ENCODE measurements around the gene CD47.

CD47 gene

GRCh38 chr3:108090701-108091497, at the start of gene CD47:
CD47 (minus strand) TSS chr3:108091031; CDS start chr3:108090908, 123 bp downstream.
- H3K27ac ChIP-seq (ENCODE audit: low read length): peak within 1 kb of the TSS; percentile 93
- H3K4me1 ChIP-seq (ENCODE audit: control insufficient read depth in 1 of 2, insufficient read depth in 2 of 2, low read length in 2 of 2): peaks cover 3 to 4% of the 10 kb centered on the region in 2 donors
- no peaks in the 10 kb centered on the region for H3K36me3 ChIP-seq (ENCODE audit: control insufficient read depth in 1 of 2, insufficient read depth in 2 of 2, low read length in 2 of 2)
- peak within 1 kb of the TSS; percentile 94 to 97 for H3K4me3 ChIP-seq (ENCODE audit: low read depth in 1 of 2, low read length in 2 of 2)
- H3K27me3 ChIP-seq (ENCODE audit: low read depth, low read length): no peaks in the 10 kb centered on the region
- H3K9me3 ChIP-seq (ENCODE audit: control insufficient read depth in 1 of 2, low read length in 2 of 2): no peaks in the 10 kb centered on the region

GRCh38 chr3:108137460-108137814, 46.6 kb upstream of the CD47 start:
- no peaks in the 10 kb centered on the region for H3K27me3 ChIP-seq (ENCODE audit: low read depth, low read length)
- H3K4me1 ChIP-seq (ENCODE audit: control insufficient read depth in 1 of 2, insufficient read depth in 2 of 2, low read length in 2 of 2): peaks cover under 1 to 2% of the 10 kb centered on the region in 2 donors
- H3K4me3 ChIP-seq (ENCODE audit: low read depth in 1 of 2, low read length in 2 of 2): no peak overlapping the region
- H3K36me3 ChIP-seq (ENCODE audit: control insufficient read depth in 1 of 2, insufficient read depth in 2 of 2, low read length in 2 of 2): no peaks in the 10 kb centered on the region
- no peaks in the 10 kb centered on the region for H3K9me3 ChIP-seq (ENCODE audit: control insufficient read depth in 1 of 2, low read length in 2 of 2)
- no peak overlapping the region for H3K27ac ChIP-seq (ENCODE audit: low read length)

- no peaks in the 10 kb centered on the region for H3K9me3 ChIP-seq (ENCODE audit: control insufficient read depth in 1 of 2, low read length in 2 of 2)
- no peaks in the 10 kb centered on the region for H3K36me3 ChIP-seq (ENCODE audit: control insufficient read depth in 1 of 2, insufficient read depth in 2 of 2, low read length in 2 of 2)
- no peaks in the 10 kb centered on the region for H3K27me3 ChIP-seq (ENCODE audit: low read depth, low read length)
- H3K4me1 ChIP-seq (ENCODE audit: control insufficient read depth in 1 of 2, insufficient read depth in 2 of 2, low read length in 2 of 2): peaks cover 6 to 8% of the 10 kb centered on the region in 2 donors
- H3K27ac ChIP-seq (ENCODE audit: low read length): no peak overlapping the region
- no peak overlapping the region for H3K4me3 ChIP-seq (ENCODE audit: low read depth in 1 of 2, low read length in 2 of 2)
These were observed 46.0 kb upstream of the CD47 start for GRCh38 chr3:108136561-108137459.

GRCh38 chr3:108134555-108134880, 43.7 kb upstream of the CD47 start:
- peaks cover 6 to 8% of the 10 kb centered on the region in 2 donors for H3K4me1 ChIP-seq (ENCODE audit: control insufficient read depth in 1 of 2, insufficient read depth in 2 of 2, low read length in 2 of 2)
- H3K4me3 ChIP-seq (ENCODE audit: low read depth in 1 of 2, low read length in 2 of 2): no peak overlapping the region
- H3K9me3 ChIP-seq (ENCODE audit: control insufficient read depth in 1 of 2, low read length in 2 of 2): no peaks in the 10 kb centered on the region
- no peak overlapping the region for H3K27ac ChIP-seq (ENCODE audit: low read length)
- no peaks in the 10 kb centered on the region for H3K27me3 ChIP-seq (ENCODE audit: low read depth, low read length)
- H3K36me3 ChIP-seq (ENCODE audit: control insufficient read depth in 1 of 2, insufficient read depth in 2 of 2, low read length in 2 of 2): no peaks in the 10 kb centered on the region

- Histone ChIP-seq H3K4me3 (ENCODE audit: low read depth in 1 of 2, low read length in 2 of 2) (peak overlapping the region in 1 of 2 donors; percentile 7), H3K36me3 (ENCODE audit: control insufficient read depth in 1 of 2, insufficient read depth in 2 of 2, low read length in 2 of 2) (no peaks in the 10 kb centered on the region)
These were observed 43.2 kb upstream of the CD47 start for GRCh38 chr3:108133858-108134554.

GRCh38 chr3:108133048-108133369, 42.2 kb upstream of the CD47 start:
- peaks cover 6 to 8% of the 10 kb centered on the region in 2 donors for H3K4me1 ChIP-seq (ENCODE audit: control insufficient read depth in 1 of 2, insufficient read depth in 2 of 2, low read length in 2 of 2)
- no peaks in the 10 kb centered on the region for H3K36me3 ChIP-seq (ENCODE audit: control insufficient read depth in 1 of 2, insufficient read depth in 2 of 2, low read length in 2 of 2)
- no peaks in the 10 kb centered on the region for H3K9me3 ChIP-seq (ENCODE audit: control insufficient read depth in 1 of 2, low read length in 2 of 2)
- H3K27me3 ChIP-seq (ENCODE audit: low read depth, low read length): no peaks in the 10 kb centered on the region
- peak overlapping the region in 1 of 2 donors; percentile 24 for H3K4me3 ChIP-seq (ENCODE audit: low read depth in 1 of 2, low read length in 2 of 2)
- no peak overlapping the region for H3K27ac ChIP-seq (ENCODE audit: low read length)

More at GRCh38 chr3:108133858-108134554, 43.2 kb upstream of the CD47 start:
- Histone ChIP-seq H3K4me1 (ENCODE audit: control insufficient read depth in 1 of 2, insufficient read depth in 2 of 2, low read length in 2 of 2) (peaks cover 6 to 8% of the 10 kb centered on the region in 2 donors), H3K27me3 (ENCODE audit: low read depth, low read length) (no peaks in the 10 kb centered on the region), H3K27ac (ENCODE audit: low read length) (no peak overlapping the region), H3K9me3 (ENCODE audit: control insufficient read depth in 1 of 2, low read length in 2 of 2) (no peaks in the 10 kb centered on the region)

- H3K27ac ChIP-seq (ENCODE audit: low read length): no peak overlapping the region
- peaks cover 6 to 8% of the 10 kb centered on the region in 2 donors for H3K4me1 ChIP-seq (ENCODE audit: control insufficient read depth in 1 of 2, insufficient read depth in 2 of 2, low read length in 2 of 2)
- no peak overlapping the region for H3K4me3 ChIP-seq (ENCODE audit: low read depth in 1 of 2, low read length in 2 of 2)
These were observed 40.8 kb upstream of the CD47 start for GRCh38 chr3:108131475-108132134.

GRCh38 chr3:108130701-108131474, 40.1 kb upstream of the CD47 start:
- H3K27ac ChIP-seq (ENCODE audit: low read length): no peak overlapping the region
- no peaks in the 10 kb centered on the region for H3K36me3 ChIP-seq (ENCODE audit: control insufficient read depth in 1 of 2, insufficient read depth in 2 of 2, low read length in 2 of 2)

More at GRCh38 chr3:108131475-108132134, 40.8 kb upstream of the CD47 start:
- H3K36me3 ChIP-seq (ENCODE audit: control insufficient read depth in 1 of 2, insufficient read depth in 2 of 2, low read length in 2 of 2): no peaks in the 10 kb centered on the region
- no peaks in the 10 kb centered on the region for H3K9me3 ChIP-seq (ENCODE audit: control insufficient read depth in 1 of 2, low read length in 2 of 2)
- H3K27me3 ChIP-seq (ENCODE audit: low read depth, low read length): no peaks in the 10 kb centered on the region

GRCh38 chr3:108130236-108130635, 39.4 kb upstream of the CD47 start:
- Histone ChIP-seq H3K4me3 (ENCODE audit: low read depth in 1 of 2, low read length in 2 of 2) (no peak overlapping the region), H3K27ac (ENCODE audit: low read length) (no peak overlapping the region), H3K9me3 (ENCODE audit: control insufficient read depth in 1 of 2, low read length in 2 of 2) (no peaks in the 10 kb centered on the region), H3K36me3 (ENCODE audit: control insufficient read depth in 1 of 2, insufficient read depth in 2 of 2, low read length in 2 of 2) (no peaks in the 10 kb centered on the region), H3K27me3 (ENCODE audit: low read depth, low read length) (no peaks in the 10 kb centered on the region), H3K4me1 (ENCODE audit: control insufficient read depth in 1 of 2, insufficient read depth in 2 of 2, low read length in 2 of 2) (peaks cover 6 to 8% of the 10 kb centered on the region in 2 donors)

More at GRCh38 chr3:108130701-108131474, 40.1 kb upstream of the CD47 start:
- no peaks in the 10 kb centered on the region for H3K9me3 ChIP-seq (ENCODE audit: control insufficient read depth in 1 of 2, low read length in 2 of 2)
- peaks cover 6 to 8% of the 10 kb centered on the region in 2 donors for H3K4me1 ChIP-seq (ENCODE audit: control insufficient read depth in 1 of 2, insufficient read depth in 2 of 2, low read length in 2 of 2)
- no peaks in the 10 kb centered on the region for H3K27me3 ChIP-seq (ENCODE audit: low read depth, low read length)
- H3K4me3 ChIP-seq (ENCODE audit: low read depth in 1 of 2, low read length in 2 of 2): no peak overlapping the region

GRCh38 chr3:108127301-108127988, 36.6 kb upstream of the CD47 start:
- peak overlapping the region; percentile 14 for H3K27ac ChIP-seq (ENCODE audit: low read length)
- H3K9me3 ChIP-seq (ENCODE audit: control insufficient read depth in 1 of 2, low read length in 2 of 2): no peaks in the 10 kb centered on the region
- H3K4me1 ChIP-seq (ENCODE audit: control insufficient read depth in 1 of 2, insufficient read depth in 2 of 2, low read length in 2 of 2): peaks cover 6 to 10% of the 10 kb centered on the region in 2 donors
- H3K27me3 ChIP-seq (ENCODE audit: low read depth, low read length): no peaks in the 10 kb centered on the region
- peak overlapping the region in 1 of 2 donors; percentile 23 for H3K4me3 ChIP-seq (ENCODE audit: low read depth in 1 of 2, low read length in 2 of 2)
- no peaks in the 10 kb centered on the region for H3K36me3 ChIP-seq (ENCODE audit: control insufficient read depth in 1 of 2, insufficient read depth in 2 of 2, low read length in 2 of 2)

Measured in muscle layer of duodenum (tissue), 2 donors.